Measurements from ENCODE around the gene EFNA1.
A peak's percentile ranks its signal among the peaks of the same experiment; 100 is the strongest.

GRCh38 chr1:155084722-155085503 lies 42.8 kb upstream of the EFNA1 start:
- TF ChIP-seq CTCF (IDR thresholded peaks at IDR 0.05), result peak; percentile 89 to 98 (median 93)
- TF ChIP-seq POLR2A (IDR thresholded peaks at IDR 0.05), result no peak

All from heart left ventricle (tissue), 13 donors.